ENCODE measurements around the gene LMAN2.

GRCh38 chr5:177358370-177358819 is 6.9 kb upstream of the LMAN2 start:
- TF ChIP-seq CTCF (IDR thresholded peaks at IDR 0.05) (no peak), POLR2A (IDR thresholded peaks at IDR 0.05) (no peak)
